Stimulated activated naive CD4-positive, alpha-beta T cell (primary cell): ENCODE measurements around the gene OR1F1.
"Not testable (repeated sequence)": the region's sequence is repeated elsewhere in the genome, so short reads cannot be mapped to it uniquely, and the experiment has no call there.

Source experiments
- DNase-seq, 6 experiments: peaks; one replicate each; lab custom pipeline; 2025; lab: John Stamatoyannopoulos, UW

OR1F1 gene

GRCh38 chr16:3173892-3174617, 13.9 kb upstream of the OR1F1 start:
- no peak for DNase-seq

GRCh38 chr16:3174618-3175148, 13.3 kb upstream of the OR1F1 start:
- DNase-seq: no peak

DNA sequence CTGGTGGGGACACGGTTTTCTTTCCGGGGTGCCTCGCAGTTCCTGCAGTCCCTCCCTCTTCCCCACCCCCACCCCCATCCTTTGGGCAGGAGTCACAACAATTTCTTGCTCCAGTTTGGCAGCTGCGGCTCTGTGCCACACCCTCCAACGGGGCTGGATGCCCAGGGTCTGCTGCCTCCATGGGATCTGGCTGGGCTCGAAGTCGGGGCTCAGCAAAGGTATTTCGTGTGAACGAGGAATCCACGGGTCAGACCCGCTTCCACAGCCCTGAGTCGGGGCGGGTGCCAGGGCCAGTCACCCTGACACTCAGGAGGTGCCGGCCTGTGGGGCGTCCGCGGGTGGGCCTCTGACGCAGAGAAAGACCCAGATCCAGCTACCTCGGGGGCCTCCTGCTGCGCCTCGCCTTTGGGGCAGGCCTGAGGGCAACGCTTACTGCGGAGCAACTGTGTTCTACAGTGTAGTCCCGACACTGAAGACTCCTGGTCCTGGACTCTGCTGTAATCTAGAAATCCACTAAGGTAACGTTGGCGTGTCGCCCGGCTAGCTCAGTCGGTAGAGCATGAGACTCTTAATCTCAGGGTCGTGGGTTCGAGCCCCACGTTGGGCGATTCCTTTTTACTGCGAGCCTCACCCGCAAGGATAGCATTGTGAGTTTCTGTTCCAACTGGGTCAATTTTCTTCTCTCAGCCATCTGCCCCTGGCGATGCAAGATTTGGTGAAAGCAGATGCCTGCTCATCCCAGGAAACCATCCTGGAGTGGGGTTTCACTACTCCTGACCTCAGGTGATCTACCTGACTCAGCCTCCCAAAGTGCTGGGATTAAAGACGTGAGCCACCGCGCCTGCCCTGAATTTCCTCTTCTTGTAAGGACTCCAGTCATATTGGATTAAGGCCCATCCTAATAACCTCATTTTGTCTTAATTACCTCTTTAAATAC, 12.6 kb upstream of the OR1F1 start:
- DNase-seq: no peak

- no peak for DNase-seq
Measured at GRCh38 chr16:3179651-3180050, 8.4 kb upstream of the OR1F1 start.

DNA sequence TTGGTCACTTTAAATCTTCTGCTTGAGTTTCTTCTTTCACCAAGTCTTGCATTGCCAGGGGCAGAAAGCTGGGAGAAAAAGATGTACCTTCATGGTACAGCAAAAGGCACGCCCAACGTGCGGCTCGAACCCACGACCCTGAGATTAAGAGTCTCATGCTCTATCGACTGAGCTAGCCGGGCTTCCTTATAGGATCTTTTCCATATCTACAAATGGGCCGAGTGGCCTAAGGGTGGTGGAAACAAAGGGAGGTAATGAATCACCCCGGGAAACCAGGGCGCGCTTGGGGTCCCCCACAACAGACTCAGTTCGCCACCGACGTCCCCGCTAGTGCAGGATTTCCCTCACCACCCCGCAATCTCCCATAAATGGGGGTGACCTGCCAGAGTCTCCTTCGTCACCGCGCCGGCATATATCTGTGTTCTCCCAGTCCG, 7.5 kb upstream of the OR1F1 start:
- DNase-seq: no peak

GRCh38 chr16:3182293-3182607, 5.8 kb upstream of the OR1F1 start:
- not testable (repeated sequence) for DNase-seq

DNA sequence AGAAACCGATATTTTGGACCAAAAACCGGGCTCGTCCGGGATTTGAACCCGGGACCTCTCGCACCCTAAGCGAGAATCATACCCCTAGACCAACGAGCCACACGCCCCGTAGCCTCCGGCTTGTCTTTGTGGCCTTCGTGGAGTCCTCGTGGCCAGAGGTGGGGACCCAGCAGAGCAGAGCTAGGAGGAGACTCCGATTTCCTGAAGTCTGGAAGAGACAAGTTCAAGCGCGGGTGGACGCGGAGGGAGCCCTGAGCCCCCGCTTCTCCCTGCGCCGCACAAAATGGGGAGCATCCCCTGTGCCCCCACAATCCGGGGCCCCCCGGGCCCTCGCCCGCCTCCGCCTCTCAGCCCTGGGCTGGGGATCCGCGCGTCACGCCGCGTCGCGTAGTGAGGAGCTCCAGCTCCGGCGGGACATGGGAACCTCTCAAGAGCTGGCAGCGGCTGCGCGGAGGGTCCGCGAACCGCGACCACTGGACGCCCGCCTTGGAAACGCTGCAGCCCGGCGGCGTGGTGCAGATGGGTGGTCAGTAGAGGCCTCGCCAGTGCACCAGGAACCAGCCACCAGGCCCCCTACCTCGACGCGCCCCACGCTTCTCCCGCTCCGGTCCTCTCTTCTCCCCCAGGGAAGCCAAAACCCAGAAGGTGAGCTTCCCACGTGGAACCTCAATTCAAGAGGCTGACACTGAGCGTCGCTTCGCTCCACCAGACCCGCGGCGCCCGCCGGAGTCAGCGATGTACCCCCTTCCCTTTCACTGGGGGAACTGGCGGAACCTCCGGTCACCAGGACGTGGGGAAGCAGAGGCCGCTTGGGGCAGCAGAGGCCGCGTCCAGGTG, 5.2 kb upstream of the OR1F1 start:
- DNase-seq: peak in 3 of 6 experiments; percentile 18 to 61 (median 42)

- DNase-seq: peak in 1 of 6 experiments; percentile 22
Measured at GRCh38 chr16:3183445-3184139, 4.4 kb upstream of the OR1F1 start.

GRCh38 chr16:3186946-3187690, 886 bp upstream of the OR1F1 start:
- DNase-seq: no peak

DNA sequence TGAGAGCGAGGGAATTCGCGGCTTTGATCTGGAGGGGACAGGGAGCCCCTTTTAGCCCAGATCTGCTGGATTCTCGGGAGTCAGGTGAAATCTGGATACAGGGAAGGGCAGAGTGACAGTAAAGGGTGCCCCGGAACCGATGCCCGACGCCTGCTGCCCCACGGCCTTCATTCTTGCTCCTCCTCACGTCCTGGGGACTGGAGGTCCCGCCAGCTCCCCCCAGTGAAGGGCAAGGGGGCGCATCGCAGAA, 596 bp downstream of the OR1F1 start:
- no peak for DNase-seq

GRCh38 chr16:3188925-3189825, 1.2 kb downstream of the OR1F1 start:
- DNase-seq: peak in 4 of 6 experiments; percentile 12 to 54 (median 36)

DNA sequence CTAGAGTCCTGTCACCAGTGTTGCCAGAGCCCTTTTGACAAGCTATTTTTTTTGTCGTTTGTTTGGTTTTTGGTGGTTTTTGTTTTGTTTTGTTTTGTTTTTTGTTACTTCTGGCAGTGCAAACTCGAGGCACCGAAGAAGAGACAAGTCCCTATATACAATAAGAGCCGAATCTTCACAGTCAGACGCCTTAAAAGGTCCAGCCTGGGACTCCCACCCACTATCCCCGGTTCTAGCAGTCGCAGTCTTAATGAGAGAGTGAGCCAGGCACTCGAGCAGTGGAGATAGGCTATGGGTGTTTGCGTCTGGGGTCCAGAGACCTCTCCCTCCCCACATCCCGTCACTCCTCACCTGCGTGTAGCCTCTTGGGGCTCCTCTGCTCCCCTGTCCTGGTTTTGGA, 1.9 kb downstream of the OR1F1 start:
- DNase-seq: peak in 1 of 6 experiments; percentile 45

GRCh38 chr16:3190949-3191353, 2.9 kb downstream of the OR1F1 start:
- peak in 3 of 6 experiments; percentile 20 to 47 (median 40) for DNase-seq

DNA sequence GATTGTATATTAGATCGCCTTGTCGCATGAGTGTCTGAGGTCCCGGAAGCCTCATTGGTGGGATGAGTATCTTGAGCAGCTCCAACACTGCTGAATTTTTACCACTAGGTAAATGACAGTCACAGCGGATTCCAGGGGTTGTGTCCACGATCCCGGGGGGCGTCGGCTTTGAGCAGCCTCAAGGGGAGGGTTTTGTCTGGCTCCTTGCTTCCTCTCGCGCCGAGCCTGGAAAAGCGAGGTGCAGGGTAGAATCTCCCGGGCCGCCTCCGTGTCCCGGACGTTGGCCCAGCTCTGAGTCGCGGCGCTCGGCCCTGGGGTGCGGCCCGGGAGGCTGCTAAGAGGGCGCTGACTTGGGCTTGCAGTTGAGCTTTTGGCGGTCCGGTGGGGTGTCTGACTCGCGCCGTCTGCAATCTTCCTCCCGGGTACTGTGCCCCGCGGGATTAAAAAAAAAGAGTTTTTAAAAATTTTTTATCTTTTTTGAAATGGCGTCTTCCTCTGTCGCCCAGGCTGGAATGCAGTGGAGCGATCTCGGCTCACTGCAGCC, 4.5 kb downstream of the OR1F1 start:
- DNase-seq: no peak

DNA sequence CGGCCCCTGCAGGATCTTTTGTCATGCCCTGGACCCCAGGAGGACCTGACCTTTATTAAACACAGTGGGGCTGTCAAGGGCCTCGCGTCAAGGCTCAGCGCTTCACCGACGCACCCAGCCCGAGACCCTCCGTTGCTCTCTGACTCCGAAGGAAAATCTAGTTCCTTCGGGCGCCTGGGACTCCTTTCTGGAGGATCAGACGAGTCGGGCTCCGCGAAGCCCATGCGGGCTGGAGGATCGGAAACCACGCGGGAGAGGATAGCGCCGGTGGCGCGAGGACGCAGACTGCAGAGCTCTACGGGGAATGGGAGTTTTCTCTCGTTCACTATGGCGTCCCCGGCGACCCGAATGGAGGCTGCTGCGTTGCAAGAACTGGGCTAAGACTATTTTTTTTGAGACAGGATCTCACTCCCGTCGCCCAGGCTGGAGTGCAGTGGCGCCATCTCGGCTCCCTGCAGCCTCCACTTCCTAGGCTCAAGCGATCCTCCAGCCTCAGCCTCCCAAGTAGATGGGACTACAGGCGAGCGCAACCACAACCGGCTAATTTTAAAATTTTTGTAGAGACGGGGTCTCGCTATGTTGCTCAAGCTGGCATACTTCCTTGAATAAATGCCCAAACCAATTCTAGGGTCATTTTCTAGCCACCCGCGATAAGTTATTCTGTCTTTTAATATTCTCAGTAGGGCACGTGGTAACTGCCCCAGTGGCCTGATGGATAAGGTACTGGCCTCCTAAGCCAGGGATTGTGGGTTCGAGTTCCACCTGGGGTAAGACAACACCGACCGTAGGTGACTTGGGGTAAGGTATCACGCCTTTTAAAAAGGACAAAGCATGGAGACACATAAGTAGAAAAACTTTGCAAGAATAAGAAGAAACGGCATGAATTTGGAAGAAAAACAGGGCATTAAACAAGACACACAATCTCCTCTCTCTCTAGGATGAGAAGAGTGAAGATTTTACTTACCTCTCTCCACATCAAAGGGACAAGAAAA, 5.5 kb downstream of the OR1F1 start:
- DNase-seq: no peak

- no peak for DNase-seq
Measured at GRCh38 chr16:3194792-3195191, 6.8 kb downstream of the OR1F1 start.

GRCh38 chr16:3195975-3196374, 8.0 kb downstream of the OR1F1 start:
- DNase-seq: no peak

GRCh38 chr16:3197694-3198333, 9.8 kb downstream of the OR1F1 start:
- not testable (repeated sequence) for DNase-seq
